K562 (cell line): ENCODE measurements around the gene GIMAP8.

Experiments used
- CTCF ChIP-seq, 3 experiments: IDR thresholded peaks in 2 of 3; conservative IDR thresholded peaks in 1 of 3; 2 replicates each; pipeline ENCODE4 v1.5.1; 2011 to 2012; ENCODE audit warnings: low read length in 3 of 3, mild to moderate bottlenecking in 3 of 3, control low read depth in 2 of 3, improper control_type of control experiment in 1 of 3, inconsistent platforms in 1 of 3, low read depth in 1 of 3, mixed read lengths in 1 of 3, moderate library complexity in 1 of 3; ENCODE audit not compliant: insufficient read depth in 2 of 3
- E2F6 ChIP-seq, 2 experiments: IDR thresholded peaks; 2 replicates each; pipeline ENCODE4 v1.6.1; 2011; ENCODE audit warnings: borderline replicate concordance in 1 of 2, control low read depth in 1 of 2, low read depth in 1 of 2, low read length in 1 of 2, mild to moderate bottlenecking in 1 of 2, mixed read lengths in 1 of 2, moderate library complexity in 1 of 2; ENCODE audit not compliant: insufficient read depth in 1 of 2, insufficient read length in 1 of 2, poor library complexity in 1 of 2, severe bottlenecking in 1 of 2; ENCODE audit errors: extremely low read depth in 1 of 2
- JUND ChIP-seq, 2 experiments: IDR thresholded peaks; 2 replicates in 1 of 2; 3 replicates in 1 of 2; pipeline ENCODE4 v1.6.1; 2011; ENCODE audit warnings: borderline replicate concordance in 2 of 2, low read depth in 2 of 2, low read length in 2 of 2, improper control_type of control experiment in 1 of 2, missing biosample characterization in 1 of 2, missing genetic modification characterization in 1 of 2, missing genetic modification reagents in 1 of 2
- KLF6 ChIP-seq: fragments of 250-450 bp; sonication (Bioruptor Pico); IDR thresholded peaks from 2 replicates; pipeline ENCODE4 v1.4.0; 2020; ENCODE audit warnings: mild to moderate bottlenecking, moderate library complexity, borderline replicate concordance
- MTA2 ChIP-seq: fragments of 450-650 bp; IDR thresholded peaks from 2 replicates; pipeline ENCODE4 v1.6.1; 2016; ENCODE audit warnings: low read depth
- POLR2AphosphoS5 ChIP-seq: IDR thresholded peaks from 2 replicates; pipeline ENCODE4 v1.6.1; 2011; ENCODE audit warnings: mild to moderate bottlenecking, low read depth, low read length, moderate library complexity; ENCODE audit not compliant: control insufficient read depth, insufficient read depth
- RAD21 ChIP-seq, 2 experiments: fragments of 250-450 bp in 1 of 2; fragments of 450-650 bp in 1 of 2; sonication (Bioruptor Pico) in 1 of 2; formaldehyde crosslinking in 1 of 2; IDR thresholded peaks in 1 of 2; conservative IDR thresholded peaks in 1 of 2; 2 replicates each; pipeline versions ENCODE4 v1.4.0 to v1.8.0; 2020 to 2022; ENCODE audit warnings: mild to moderate bottlenecking in 2 of 2, moderate library complexity in 1 of 2
- REST ChIP-seq, 2 experiments: fragments of 450-650 bp; formaldehyde crosslinking in 1 of 2; IDR thresholded peaks; 2 replicates each; pipeline versions ENCODE4 v1.4.0 to v1.6.1; 2014 to 2020; ENCODE audit warnings: mild to moderate bottlenecking in 2 of 2, borderline replicate concordance in 1 of 2, low read depth in 1 of 2
- ZNF830 ChIP-seq: fragments of 250-450 bp; sonication (Bioruptor Pico); IDR thresholded peaks from 2 replicates; pipeline ENCODE4 v1.5.0; 2021; ENCODE audit warnings: mild to moderate bottlenecking

GRCh38 chr7:150420242-150420641, 30.2 kb upstream of the GIMAP8 start:
- TF ChIP-seq CTCF (IDR thresholded peaks at IDR 0.05 in 2 of 3, conservative IDR thresholded peaks at IDR 0.05 in 1 of 3; ENCODE audit: insufficient read depth in 2 of 3, low read depth in 1 of 3, low read length in 3 of 3) = no peak
- no peak for TF ChIP-seq MTA2
- no peak for TF ChIP-seq POLR2AphosphoS5
- no peak for TF ChIP-seq KLF6 (CRISPR knock-in tag)
- TF ChIP-seq ZNF830 = no peak
- TF ChIP-seq REST (IDR thresholded peaks at IDR 0.05; ENCODE audit: borderline replicate concordance) = no peak
- TF ChIP-seq REST (CRISPR knock-in tag; IDR thresholded peaks at IDR 0.05; ENCODE audit: low read depth) = no peak
- no peak for TF ChIP-seq E2F6 (IDR thresholded peaks at IDR 0.05; ENCODE audit: borderline replicate concordance in 1 of 2, extremely low read depth in 1 of 2, insufficient read depth in 1 of 2, insufficient read length in 1 of 2, low read depth in 1 of 2, low read length in 1 of 2, poor library complexity in 1 of 2, severe bottlenecking in 1 of 2)
- no peak for TF ChIP-seq RAD21 (CRISPR knock-in tag; conservative IDR thresholded peaks at IDR 0.05 in 1 of 2, IDR thresholded peaks at IDR 0.05 in 1 of 2)
- TF ChIP-seq JUND (IDR thresholded peaks at IDR 0.05; ENCODE audit: borderline replicate concordance, low read depth, low read length) = no peak
- no peak for TF ChIP-seq JUND (tag; IDR thresholded peaks at IDR 0.05; ENCODE audit: borderline replicate concordance, low read depth, low read length)
